Measurements from ENCODE around the gene TMEM198.
A peak's percentile ranks its signal among the peaks of the same experiment; 100 is the strongest.

The TMEM198 gene

GRCh38 chr2:219526320-219527075 lies 17.3 kb upstream of the TMEM198 start:
- DNase-seq: no peak

- no peak for DNase-seq
Observed at GRCh38 chr2:219527076-219527394, 16.8 kb upstream of the TMEM198 start.

GRCh38 chr2:219527472-219527871 lies 16.4 kb upstream of the TMEM198 start:
- DNase-seq: no peak

GRCh38 chr2:219530048-219530963 lies 13.5 kb upstream of the TMEM198 start:
- DNase-seq: peak; percentile 85

- no peak for DNase-seq
Observed at GRCh38 chr2:219531639-219532377, 12.0 kb upstream of the TMEM198 start.

- no peak for DNase-seq
Observed at GRCh38 chr2:219532378-219532649, 11.5 kb upstream of the TMEM198 start.

GRCh38 chr2:219533930-219534661 lies 9.7 kb upstream of the TMEM198 start:
- peak; percentile 10 for DNase-seq

- DNase-seq: no peak
Observed at GRCh38 chr2:219536425-219536824, 7.4 kb upstream of the TMEM198 start.

GRCh38 chr2:219536967-219537366 lies 6.9 kb upstream of the TMEM198 start:
- DNase-seq: peak; percentile 11

- no peak for DNase-seq
Observed at GRCh38 chr2:219537657-219538488, 6.0 kb upstream of the TMEM198 start.

GRCh38 chr2:219538504-219538951 lies 5.3 kb upstream of the TMEM198 start:
- no peak for DNase-seq

GRCh38 chr2:219538956-219539788 lies 4.7 kb upstream of the TMEM198 start:
- DNase-seq: no peak

- no peak for DNase-seq
Observed at GRCh38 chr2:219539926-219540678, 3.7 kb upstream of the TMEM198 start.

- DNase-seq: no peak
Observed at GRCh38 chr2:219540784-219541504, 2.9 kb upstream of the TMEM198 start.

GRCh38 chr2:219541611-219542180 lies 2.1 kb upstream of the TMEM198 start:
- peak; percentile 89 for DNase-seq

- peak; percentile 18 for DNase-seq
Observed at GRCh38 chr2:219542931-219543595, 765 bp upstream of the TMEM198 start.

GRCh38 chr2:219544567-219544966 lies 739 bp downstream of the TMEM198 start:
- DNase-seq: no peak

- DNase-seq: no peak
Observed at GRCh38 chr2:219545295-219545942, 1.6 kb downstream of the TMEM198 start.
